ELF-1 (cell line): ENCODE measurements around the gene PLEKHA5.
"Not testable (repeated sequence)": the region's sequence is repeated elsewhere in the genome, so short reads cannot be mapped to it uniquely, and the experiment has no call there.

Experiments used
- DNase-seq: peaks from one replicate; pipeline ENCODE4 v3.0.0-alpha.2; 2016; ENCODE audit warnings: low read depth, low spot score

Gene PLEKHA5

DNA sequence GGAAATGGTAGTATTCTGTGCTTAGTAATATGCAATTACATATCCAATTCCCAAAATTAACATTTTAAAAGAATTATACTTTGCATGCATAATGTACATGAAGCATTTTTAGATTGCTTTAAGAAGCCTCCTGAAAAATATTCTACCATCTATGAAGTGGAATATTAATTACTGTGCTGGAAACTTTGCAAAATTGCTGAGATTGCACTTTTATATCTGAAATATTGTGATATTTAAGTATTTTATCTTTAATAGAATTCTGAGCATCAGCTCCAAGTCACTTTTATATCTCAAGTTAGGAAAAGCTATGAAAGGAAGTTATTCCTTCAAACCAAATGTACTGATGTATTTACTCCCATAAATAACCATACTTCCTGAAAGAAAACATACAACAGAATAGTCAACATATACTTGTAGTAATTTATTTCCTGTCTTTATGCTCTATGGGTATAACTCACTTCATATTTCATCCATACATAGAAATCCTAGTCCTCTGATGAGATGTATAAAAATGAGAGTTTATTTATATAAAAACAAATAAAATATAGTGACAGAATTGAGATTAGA is 152.7 kb downstream of the PLEKHA5 start:
- no peak for DNase-seq

DNA sequence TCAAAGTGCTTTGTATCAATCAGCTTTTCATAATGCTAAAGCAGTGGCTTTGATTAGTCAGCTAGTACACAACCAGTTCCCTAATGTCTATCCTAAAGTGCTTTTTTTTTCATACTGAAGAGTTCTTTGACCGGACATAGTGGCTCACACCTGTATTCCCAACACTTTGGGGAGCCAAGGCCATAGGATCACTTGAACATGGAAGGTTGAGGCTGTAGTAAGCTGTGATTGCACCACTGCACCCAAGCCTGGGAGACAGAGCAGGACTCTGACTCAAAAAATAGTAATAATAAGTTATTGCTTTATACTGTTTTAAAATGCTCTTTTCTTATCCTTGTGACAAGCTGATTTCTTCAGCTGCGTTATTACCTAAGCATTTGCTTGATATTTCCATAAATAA is 155.1 kb downstream of the PLEKHA5 start:
- no peak for DNase-seq

DNA sequence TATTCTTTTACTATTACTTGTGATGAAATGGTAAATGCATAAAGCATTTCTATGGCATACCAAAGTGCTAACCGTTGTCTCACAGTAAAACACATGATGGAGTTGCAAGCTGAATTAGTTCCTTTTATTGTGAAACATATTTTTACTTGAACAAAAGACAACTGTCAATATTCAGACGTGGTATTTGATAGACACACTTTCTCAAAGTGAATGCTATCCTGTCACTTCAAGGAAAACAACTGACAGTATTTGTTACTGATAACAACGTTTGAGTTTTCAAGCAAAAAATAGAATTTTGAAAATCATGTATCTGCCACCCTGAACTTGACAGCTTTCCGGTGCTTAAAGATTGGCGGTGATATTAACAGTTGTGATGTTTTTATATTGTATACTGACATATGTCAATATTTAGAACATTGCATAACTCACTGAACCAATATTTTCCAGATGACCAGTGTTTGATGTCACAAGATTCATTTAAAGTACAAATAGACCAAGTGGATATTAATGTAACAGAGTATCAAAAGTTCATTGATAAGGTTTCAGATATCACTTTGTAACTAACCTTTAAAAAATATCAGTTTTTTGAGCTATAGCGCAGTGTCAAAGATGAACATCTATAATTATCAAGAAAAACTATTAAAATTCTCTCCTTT is 156.4 kb downstream of the PLEKHA5 start:
- no peak for DNase-seq

DNA sequence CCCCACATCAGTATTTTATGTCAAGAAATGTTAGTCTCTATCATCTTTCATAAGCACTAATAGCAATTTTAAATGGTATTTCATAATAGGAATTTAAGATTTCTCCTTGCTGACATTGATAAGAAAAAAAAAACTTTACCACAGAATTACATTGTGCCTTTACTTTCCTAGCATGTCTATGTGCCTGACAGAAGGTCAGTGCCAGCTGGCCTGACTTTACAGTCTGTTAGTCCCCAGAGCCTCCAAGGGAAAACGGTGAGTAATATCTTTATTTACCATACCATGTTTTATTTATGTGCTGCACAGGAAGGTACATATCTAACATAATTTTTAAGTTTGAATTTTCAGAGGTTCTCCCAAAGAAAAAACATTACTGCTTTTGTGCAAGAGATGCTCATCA is 157.8 kb downstream of the PLEKHA5 start:
- DNase-seq: no peak

DNA sequence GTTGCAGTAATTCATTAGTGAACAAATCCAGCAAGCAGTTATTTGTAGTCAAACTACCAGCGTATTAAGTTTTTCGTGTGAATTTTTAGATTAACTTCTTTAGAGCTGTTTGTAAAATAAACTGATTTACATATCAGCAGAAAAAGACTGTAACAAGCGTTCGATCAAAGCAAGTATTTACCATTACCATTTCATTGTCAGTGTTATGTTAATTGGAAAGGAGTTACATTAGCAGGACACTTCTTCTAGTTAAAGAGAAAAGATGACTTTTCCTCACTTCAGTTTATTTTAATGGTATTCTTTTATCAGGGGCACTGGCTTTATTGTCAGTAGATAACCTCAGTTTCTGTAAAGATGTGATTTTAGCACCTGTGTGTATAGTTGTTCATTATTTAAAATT is 158.6 kb downstream of the PLEKHA5 start:
- DNase-seq: no peak

DNA sequence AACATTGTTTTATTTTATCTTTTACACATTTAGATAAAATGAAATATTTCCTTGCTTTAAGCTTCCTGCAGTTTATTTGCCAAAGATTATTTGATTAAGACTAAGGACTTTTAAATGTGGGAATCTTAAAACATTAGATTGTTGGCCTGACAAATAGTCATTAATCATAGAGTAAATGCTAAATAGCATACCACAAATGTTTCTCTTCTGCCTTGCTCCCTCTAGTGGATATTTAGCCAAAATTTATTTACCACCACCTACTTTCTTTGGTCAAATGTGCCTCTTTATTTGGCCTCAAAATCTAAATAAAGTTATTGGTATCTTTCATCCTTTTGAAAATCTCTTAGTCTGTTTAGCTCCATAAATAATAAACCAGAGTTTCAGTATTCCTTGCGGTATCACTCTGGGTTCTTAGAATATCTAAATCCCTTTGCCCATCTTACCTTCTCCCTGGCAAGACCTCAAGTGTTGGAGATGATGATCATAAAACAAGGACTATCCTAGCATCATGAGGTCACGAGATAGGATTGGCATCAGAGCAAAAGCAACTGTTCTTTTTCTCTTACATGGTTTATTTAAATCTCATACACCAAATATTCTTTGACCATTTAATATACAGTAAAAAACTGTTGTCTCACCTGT is 159.2 kb downstream of the PLEKHA5 start:
- DNase-seq: no peak

DNA sequence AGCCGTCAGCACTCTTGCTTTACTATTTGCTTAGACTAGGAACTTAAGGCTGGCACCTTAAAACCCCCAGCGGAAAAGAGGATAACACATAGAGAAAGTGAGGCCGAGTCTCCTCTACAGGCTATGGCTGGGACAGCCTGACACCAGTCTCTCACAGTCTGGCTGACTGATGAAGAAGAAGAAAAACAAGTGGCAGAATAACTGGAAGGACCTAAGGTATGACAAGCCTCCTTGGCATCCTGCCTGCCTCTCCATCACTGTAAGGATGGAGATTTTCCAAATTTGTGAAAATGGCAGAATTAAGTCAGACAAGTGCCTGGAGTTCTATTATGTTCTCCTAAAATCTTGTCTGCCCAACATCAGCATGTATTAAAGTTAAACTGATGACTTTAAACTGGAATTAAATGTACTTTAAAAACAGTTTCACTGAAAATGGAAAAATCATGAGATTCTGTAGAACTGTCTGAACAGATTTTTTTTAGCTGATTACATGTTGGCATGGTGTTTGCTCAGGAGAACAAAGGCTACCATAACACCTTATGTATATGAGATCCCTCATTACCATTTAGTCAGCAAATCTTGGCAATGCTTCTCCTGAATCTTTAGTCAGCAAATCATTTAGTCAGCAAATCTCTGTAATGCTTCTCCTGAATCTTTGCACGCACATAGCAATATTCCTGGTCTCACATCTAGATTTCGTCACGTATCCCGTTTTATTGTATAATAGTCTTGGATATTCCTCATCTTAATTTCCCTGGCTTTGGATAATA is 169.5 kb downstream of the PLEKHA5 start:
- DNase-seq: no peak

DNA sequence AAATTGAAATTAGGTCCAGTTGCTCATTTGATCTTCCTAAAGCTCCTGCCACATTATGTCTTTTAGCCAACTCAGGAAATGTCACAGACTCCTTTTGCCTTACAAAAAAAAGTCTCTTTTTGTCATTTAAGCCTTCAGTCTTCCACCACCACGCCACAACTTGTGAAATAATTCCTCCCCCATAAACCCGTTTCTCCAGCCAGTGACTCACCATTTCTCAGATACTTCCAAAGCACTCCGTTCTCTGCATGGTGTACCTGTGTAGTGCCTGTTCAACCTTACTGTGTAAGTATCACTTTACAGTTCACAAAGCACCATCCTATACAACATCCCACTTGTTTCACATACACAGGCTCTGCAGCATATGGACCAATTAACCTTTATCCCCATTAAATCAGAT is 170.2 kb downstream of the PLEKHA5 start:
- no peak for DNase-seq

DNA sequence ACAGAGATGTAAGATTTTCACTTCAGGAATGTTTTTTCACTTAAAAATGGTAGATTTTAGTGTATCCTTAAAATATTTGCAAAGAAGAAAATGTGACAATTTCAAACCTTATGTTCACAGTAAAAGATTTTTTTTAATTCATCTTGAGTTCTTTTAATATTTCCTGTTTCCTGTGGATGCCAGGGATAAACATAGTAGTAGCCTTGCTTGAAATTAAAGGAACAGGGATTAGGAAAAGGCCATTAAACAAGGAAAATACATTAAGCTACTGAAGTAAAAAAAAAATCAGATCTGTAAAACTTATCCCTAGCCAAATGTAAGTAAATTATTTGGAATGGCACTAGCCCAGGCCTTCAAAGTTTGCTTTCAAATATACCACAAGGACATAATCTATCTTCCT is 171.7 kb downstream of the PLEKHA5 start:
- DNase-seq: no peak

DNA sequence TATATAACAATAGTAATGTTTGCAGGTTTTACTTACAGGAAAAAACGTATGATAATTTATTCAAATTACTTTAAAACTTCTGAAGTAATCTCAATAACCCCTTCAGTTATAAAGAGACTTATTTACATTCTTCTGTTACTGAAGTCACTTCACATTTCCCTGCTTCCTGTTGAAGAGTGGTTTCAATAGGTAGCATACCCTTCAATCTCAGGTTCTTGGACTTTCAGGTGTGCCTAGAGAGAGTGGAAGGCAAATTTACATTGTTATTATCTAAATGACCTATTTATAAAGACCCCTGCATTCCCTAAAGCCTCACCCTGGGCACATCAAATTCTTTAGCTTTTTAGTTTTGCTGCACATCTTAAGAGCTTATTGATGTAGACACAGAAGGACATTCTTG is 172.2 kb downstream of the PLEKHA5 start:
- no peak for DNase-seq

DNA sequence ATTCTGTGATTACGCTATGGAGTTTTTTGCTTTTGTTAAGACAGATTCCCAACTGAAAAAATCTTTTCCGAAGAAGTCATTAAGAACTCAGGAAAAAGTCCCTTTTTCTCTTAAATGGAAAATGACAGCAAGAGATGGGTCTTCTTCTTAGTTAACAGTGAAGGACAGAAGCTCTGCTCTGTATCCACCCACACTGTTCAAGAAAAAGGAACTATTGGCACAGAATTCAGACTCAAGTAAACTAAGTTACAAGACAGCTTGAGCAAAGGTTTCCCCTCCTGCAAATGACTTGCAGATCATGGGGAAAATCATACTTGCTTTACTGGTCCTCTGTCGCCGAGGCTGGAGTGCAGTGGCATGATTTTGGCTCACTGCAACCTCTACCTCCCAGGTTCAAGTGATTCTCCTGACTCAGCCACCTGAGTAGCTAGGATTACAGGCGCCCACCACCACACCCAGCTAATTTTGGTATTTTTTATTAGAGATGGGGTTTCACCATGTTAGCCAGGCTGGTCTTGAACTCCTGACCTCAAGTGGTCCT is 172.6 kb downstream of the PLEKHA5 start:
- DNase-seq: no peak

DNA sequence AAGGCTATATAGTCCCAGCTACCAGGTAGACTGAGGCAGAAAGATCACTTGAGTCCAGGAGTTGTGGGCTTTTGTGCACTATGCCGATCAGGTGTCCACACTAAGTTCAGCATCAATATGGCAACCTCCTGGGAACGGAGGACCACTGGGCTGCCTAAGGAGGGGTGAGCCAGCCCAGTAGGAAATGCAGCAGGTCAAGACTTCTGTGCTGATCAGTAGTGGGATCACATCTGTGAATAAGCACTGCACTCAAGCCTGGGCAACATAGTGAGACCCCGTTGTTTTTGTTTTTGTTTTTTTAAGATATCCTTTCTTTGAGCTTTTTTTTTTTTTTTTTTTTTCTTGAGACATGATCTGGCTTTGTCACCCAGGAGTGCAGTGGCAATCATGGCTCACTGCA is 174.0 kb downstream of the PLEKHA5 start:
- DNase-seq: no peak

DNA sequence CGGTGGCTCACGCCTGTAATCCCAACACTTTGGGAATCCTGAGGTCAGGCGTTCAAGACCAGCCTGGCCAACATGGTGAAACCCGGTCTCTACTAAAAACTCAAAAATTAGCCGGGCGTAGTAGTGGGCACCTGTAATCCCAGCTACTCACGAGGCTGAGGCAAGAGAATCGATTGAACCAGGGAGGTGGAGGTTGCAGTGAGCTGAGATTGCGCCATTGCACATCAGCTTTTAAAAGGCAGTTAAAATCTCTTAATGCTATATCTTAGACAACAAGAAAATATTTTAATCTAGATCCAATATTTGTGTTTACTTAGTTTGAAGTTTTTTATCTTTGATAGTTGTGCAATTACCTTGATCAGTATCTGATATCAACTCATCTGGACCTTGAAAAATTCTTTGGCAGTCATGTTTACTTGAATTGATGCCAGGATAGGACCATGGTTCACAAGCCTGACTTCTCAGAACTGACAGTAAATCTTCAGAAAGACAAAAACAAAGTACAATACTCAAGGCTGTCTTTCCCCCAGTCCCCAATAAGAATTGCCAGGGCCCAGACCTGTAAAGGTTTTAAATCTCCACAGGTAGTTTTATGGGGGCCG is 174.7 kb downstream of the PLEKHA5 start:
- no peak for DNase-seq

DNA sequence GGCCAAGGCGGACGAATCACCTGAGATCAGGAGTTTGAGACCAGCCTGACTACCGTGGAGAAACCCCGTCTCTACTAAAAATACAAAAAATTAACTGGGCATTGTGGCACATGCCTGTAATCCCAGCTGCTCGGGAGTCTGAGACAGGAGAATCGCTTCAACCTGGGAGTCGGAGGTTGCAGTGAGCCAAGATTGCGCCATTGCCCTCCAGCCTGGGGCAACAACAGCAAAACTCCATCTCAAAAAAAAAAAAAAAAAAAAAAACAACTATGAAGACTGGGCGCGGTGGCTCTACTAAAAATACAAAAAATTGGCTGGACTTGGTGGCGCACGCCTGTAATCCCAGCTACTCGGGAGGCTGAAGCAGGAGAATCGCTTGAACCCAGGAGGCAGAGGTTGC is 176.1 kb downstream of the PLEKHA5 start:
- DNase-seq: not testable (repeated sequence)

DNA sequence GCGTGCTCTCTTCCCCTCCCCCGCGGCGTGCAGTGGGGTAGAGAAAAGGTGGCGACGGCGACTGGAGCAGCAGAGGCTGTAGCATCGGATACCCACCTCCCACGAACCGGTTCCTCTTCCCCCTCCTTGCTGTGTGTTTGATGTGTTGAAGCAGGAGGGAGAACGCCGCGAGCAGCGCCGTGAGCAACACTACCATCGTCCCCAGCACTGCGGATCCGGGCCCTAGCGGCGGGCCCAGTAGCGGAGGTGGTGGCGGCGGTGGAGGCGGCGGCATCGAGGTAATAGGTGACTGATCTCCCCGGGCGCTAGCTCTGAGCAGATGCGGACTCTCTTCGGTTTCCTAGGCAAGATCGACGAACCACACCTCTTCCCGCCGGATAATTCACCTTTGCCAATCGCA is 176.8 kb downstream of the PLEKHA5 start:
- DNase-seq: no peak

DNA sequence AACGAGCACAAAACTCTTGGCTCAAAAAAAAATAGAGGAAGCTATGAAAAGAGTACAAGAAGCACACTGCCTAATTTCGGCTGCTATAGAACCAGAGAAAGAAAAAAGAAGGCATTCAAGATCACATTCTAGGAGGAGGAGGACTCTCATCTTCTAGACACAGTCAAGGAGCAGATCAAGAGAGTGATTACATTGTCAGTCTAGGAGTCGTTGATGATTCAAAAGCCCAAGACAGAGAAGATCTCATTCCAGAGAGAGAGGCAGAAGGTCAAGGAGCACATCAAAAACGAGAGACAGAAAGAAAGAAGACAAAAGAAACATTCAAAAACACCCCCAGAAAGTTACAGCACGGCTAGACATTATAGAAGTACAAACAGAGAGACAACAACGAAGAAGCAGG is 177.9 kb downstream of the PLEKHA5 start:
- no peak for DNase-seq

DNA sequence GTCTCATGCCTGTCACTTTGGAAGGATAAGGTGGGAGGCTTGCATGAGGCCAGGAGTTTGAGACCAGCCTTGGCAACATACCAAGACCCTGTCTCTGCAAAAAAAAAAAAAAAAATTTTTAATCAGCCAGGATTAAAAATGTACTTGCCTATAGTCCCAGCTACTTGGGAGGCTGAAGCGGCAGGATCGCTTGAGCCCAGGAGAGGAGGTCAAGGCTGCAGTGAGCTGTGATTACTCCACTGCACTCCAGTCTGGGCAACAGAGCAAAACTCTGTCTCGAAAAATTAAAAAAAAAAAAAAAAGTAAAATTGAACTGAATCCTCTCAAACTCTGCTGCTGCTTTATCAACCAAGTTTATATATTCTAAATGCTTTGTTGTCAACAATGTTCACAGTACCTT is 181.6 kb downstream of the PLEKHA5 start:
- DNase-seq: no peak

DNA sequence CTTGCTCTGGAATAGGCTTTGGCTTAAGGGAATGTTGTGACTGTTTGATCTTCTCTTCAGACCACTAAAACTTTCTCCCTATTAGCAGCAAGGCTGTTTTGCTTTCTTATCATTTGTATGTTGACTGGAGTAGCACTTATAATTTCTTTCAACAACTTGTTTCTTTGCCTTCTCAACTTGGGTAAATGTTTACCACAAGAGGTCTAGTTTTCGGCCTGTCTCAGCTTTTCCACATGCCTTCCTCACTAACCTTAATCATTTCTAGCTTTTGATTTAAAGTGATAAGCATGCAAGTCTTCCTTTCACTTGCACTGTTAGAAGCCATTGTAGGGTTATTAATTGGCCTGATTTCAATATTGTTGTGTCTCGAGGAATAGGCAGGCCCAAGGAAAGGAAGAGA is 183.1 kb downstream of the PLEKHA5 start:
- DNase-seq: no peak

DNA sequence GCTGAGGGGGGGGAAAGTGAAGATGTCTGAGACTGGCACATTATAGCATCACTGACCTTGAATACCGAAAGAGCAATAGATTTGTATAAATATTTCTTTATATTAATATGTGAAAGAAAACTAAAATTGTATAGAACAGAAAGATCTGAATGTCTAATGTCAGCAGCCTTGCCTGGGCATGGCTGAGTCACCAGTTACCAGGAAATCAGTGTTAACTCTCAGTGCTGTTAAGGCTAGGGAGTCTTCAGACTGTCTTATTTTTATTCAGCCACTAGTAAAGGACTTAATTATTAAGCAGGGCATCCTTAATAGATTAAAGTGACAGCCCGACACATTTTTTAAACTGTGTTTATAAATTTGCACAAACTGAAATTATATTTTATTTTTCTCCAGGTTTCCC is 186.9 kb downstream of the PLEKHA5 start:
- DNase-seq: no peak

DNA sequence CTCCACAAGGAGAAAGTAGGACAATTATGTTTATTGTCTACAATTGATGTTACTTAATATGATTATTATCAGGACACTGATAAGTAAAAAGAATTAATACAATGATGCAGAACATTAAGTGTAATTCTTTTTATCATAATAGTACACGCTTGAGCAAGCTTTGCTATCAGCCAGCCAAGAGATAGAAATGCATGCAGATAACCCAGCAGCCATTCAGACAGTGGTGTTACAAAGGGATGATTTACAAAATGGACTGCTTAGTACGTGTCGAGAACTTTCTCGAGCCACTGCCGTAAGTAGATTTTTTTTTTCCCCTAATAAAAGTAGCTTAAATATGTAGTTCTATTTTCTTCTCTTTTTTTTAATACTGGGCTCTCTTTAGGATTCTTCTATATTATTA is 192.8 kb downstream of the PLEKHA5 start:
- no peak for DNase-seq

DNA sequence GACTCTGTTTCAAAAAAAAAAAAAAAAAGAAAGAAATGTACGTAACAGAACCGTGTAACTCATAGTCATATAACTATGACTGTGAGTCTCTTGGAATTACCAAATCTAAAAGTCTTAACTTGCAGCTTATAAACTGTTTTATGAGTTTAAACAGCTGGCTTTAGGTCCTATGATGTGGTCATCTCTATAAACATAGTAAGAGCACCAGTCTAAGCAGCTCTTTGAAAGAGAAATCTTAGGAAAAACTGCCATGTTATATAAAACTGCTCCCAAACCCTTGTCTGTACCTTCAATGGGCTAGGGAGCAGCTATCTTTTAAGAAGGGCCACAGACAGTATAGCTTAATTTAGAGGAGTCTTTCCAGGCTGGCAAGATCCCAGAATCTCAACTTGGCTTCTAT is 194.3 kb downstream of the PLEKHA5 start:
- DNase-seq: no peak

DNA sequence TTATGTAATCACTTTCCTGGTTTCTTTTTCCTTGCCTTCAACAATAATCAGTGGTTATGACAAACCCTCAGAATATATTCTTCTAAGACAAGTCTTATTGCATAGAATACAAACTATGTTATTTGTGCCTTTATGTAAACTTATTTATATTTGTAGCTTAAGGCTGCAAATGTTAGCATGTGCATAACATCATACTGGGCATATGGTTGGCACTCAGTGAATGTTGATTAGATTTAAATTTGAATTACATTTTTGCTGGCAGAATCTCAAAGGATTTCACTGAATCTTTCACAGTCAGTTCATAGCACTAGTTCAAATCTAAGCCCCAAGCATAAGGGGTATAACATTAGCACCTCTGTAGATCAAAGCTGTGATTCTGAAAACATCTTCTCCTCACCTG is 196.6 kb downstream of the PLEKHA5 start:
- no peak for DNase-seq
